HFFc6 (cell line): ENCODE results near the gene MDH1B. TPM values are rescaled to one million over a fixed set of nuclear protein-coding genes. Genes with fewer than 3 reads are reported as not detected.

Experiments used
- DNase-seq: peaks from one replicate; pipeline ENCODE4 v3.0.0-alpha.2; 2018
- H3K27ac Mint-ChIP-seq: 2 replicates; pipeline ENCODE4 v1.8.0; 2020; ENCODE audit warnings: mild to moderate bottlenecking, mixed read lengths
- H3K27me3 Mint-ChIP-seq: 2 replicates; pipeline ENCODE4 v1.8.0; 2021; ENCODE audit warnings: mild to moderate bottlenecking, moderate library complexity, mixed read lengths; ENCODE audit not compliant: insufficient read depth
- H3K36me3 Mint-ChIP-seq: 2 replicates; pipeline ENCODE4 v1.8.0; 2021; ENCODE audit warnings: low read depth, mixed read lengths
- H3K4me1 Mint-ChIP-seq: 2 replicates; pipeline ENCODE4 v1.8.0; 2020; ENCODE audit warnings: low read depth, mixed read lengths
- H3K4me3 Mint-ChIP-seq: 2 replicates; pipeline ENCODE4 v1.8.0; 2020; ENCODE audit warnings: mild to moderate bottlenecking, moderate library complexity, mixed read lengths
- H3K9me3 Mint-ChIP-seq: 2 replicates; pipeline ENCODE4 v1.8.0; 2020; ENCODE audit warnings: mild to moderate bottlenecking, mixed read lengths
- CTCF ChIP-seq: fragments of 200-600 bp; sonication (generic); IDR thresholded peaks from 2 replicates; pipeline ENCODE4 v1.5.0; 2021; ENCODE audit warnings: antibody characterized with exemption, mild to moderate bottlenecking
- total RNA-seq, 6 experiments: library from RNA; stranded (reverse); fragmentation: NEBNext Ultra II Directional; extraction: Animal tissue kit (Norgen Biotek cat#: 25700); gene quantifications; 2 replicates in 1 of 6; 3 replicates in 5 of 6; pipeline ENCODE4 v1.2.3, GENCODE V29; 2021

MDH1B gene
- total RNA-seq, 6 experiments from 2014 or later = 0.07 to 0.68 (median 0.46) TPM; not detected in 1

GRCh38 chr2:206728277-206729199, 36.6 kb downstream of the MDH1B start:
- no peaks in the 10 kb centered on the region for H3K9me3 Mint-ChIP-seq
- no peak overlapping the region for H3K4me3 Mint-ChIP-seq
- H3K4me1 Mint-ChIP-seq = no peaks in the 10 kb centered on the region
- TF ChIP-seq CTCF = no peak
- no peak overlapping the region for H3K27ac Mint-ChIP-seq
- DNase-seq = no peak
- peaks cover 6% of the 10 kb centered on the region for H3K27me3 Mint-ChIP-seq
- H3K36me3 Mint-ChIP-seq = no peaks in the 10 kb centered on the region

GRCh38 chr2:206727287-206727686, 37.8 kb downstream of the MDH1B start:
- H3K27me3 Mint-ChIP-seq = peaks cover 6% of the 10 kb centered on the region
- TF ChIP-seq CTCF = no peak
- DNase-seq = no peak

GRCh38 chr2:206723288-206723687, 41.8 kb downstream of the MDH1B start:
- DNase-seq = no peak
- Mint-ChIP-seq H3K36me3 (no peaks in the 10 kb centered on the region), H3K4me1 (no peaks in the 10 kb centered on the region), H3K27ac (no peak overlapping the region), H3K27me3 (no peaks in the 10 kb centered on the region), H3K9me3 (no peaks in the 10 kb centered on the region; the same call in 1 of the 2 replicates), H3K4me3 (no peak overlapping the region)
- no peak for TF ChIP-seq CTCF

More at GRCh38 chr2:206727287-206727686, 37.8 kb downstream of the MDH1B start:
- no peaks in the 10 kb centered on the region for H3K4me1 Mint-ChIP-seq
- no peak overlapping the region for H3K4me3 Mint-ChIP-seq
- no peak overlapping the region for H3K27ac Mint-ChIP-seq
- no peaks in the 10 kb centered on the region for H3K36me3 Mint-ChIP-seq
- H3K9me3 Mint-ChIP-seq = no peaks in the 10 kb centered on the region

- no peak for TF ChIP-seq CTCF
- Mint-ChIP-seq H3K27ac (no peak overlapping the region), H3K36me3 (no peaks in the 10 kb centered on the region), H3K4me1 (no peaks in the 10 kb centered on the region), H3K27me3 (no peaks in the 10 kb centered on the region), H3K4me3 (no peak overlapping the region), H3K9me3 (no peaks in the 10 kb centered on the region; the same call in 1 of the 2 replicates)
- DNase-seq = no peak
Observed at GRCh38 chr2:206721256-206721920, 43.7 kb downstream of the MDH1B start.

DNA sequence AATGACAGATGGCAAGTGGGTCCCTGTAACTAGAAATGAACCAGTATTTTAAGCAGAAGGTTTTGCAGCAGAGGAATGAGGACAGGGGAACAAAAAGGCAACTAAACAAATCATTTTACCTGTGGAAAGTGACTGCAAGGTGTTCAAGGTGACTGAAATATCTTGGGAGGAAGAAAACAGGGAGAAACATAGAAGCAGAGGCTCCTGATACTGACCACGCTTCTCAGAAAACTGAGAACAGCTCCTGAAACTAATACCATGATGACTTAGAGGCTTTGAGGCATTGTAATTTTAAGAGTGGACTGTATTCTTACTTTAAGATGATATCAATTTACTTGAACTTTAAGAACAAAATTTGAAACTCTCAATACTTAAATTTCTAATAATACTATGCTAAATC, 46.8 kb downstream of the MDH1B start, which contains the start of gene DYTN:
TSS of gene DYTN (minus strand) at position 101 of the 400 bp plus-strand sequence. CDS start 117 bp downstream, outside the sequence.
- no peaks in the 10 kb centered on the region; the same call in none of the 2 replicates for H3K27me3 Mint-ChIP-seq
- no peaks in the 10 kb centered on the region for H3K36me3 Mint-ChIP-seq
- H3K9me3 Mint-ChIP-seq = no peaks in the 10 kb centered on the region; the same call in 1 of the 2 replicates
- H3K27ac Mint-ChIP-seq = no peak within 1 kb of the TSS
- no peak for TF ChIP-seq CTCF
- no peak within 1 kb of the TSS for H3K4me3 Mint-ChIP-seq
- no peak for DNase-seq
- H3K4me1 Mint-ChIP-seq = no peaks in the 10 kb centered on the region
